AG09309 (cell line): ENCODE measurements around the gene EIF6.
A peak's percentile ranks its signal among the peaks of the same experiment; 100 is the strongest.

Experiments used
- DNase-seq: peaks from one replicate; pipeline ENCODE4 v3.0.0-alpha.2; 2010; ENCODE audit warnings: low read depth
- H3K4me3 ChIP-seq: 2 replicates; pipeline ENCODE4 v1.5.1; 2011; ENCODE audit warnings: mild to moderate bottlenecking, low read depth, low read length, moderate library complexity; ENCODE audit not compliant: control insufficient read depth
- CTCF ChIP-seq: IDR thresholded peaks from 2 replicates; pipeline ENCODE4 v1.5.1; 2011; ENCODE audit warnings: mild to moderate bottlenecking, low read depth, low read length, inconsistent platforms; ENCODE audit not compliant: insufficient read depth, control insufficient read depth; ENCODE audit errors: missing control alignments

The EIF6 gene

GRCh38 chr20:35299780-35300179 lies 15.2 kb upstream of the EIF6 start:
- no peak for TF ChIP-seq CTCF
- DNase-seq, result no peak
- no peak overlapping the region for H3K4me3 ChIP-seq

- no peak for TF ChIP-seq CTCF
- no peak overlapping the region for H3K4me3 ChIP-seq
- no peak for DNase-seq
These were observed 13.7 kb upstream of the EIF6 start for GRCh38 chr20:35298264-35298663.

GRCh38 chr20:35297740-35298139 lies 13.2 kb upstream of the EIF6 start:
- no peak for DNase-seq
- no peak for TF ChIP-seq CTCF
- H3K4me3 ChIP-seq, result no peak overlapping the region

- DNase-seq, result no peak
- no peak overlapping the region for H3K4me3 ChIP-seq
These were observed 12.6 kb upstream of the EIF6 start for GRCh38 chr20:35297155-35297554.

GRCh38 chr20:35296101-35296554 lies 11.6 kb upstream of the EIF6 start:
- TF ChIP-seq CTCF, result no peak
- no peak for DNase-seq
- H3K4me3 ChIP-seq, result no peak overlapping the region

More at GRCh38 chr20:35297155-35297554, 12.6 kb upstream of the EIF6 start:
- peak; percentile 17 for TF ChIP-seq CTCF

GRCh38 chr20:35295674-35296073 lies 11.1 kb upstream of the EIF6 start:
- no peak for TF ChIP-seq CTCF
- no peak for DNase-seq
- no peak overlapping the region for H3K4me3 ChIP-seq

- no peak for TF ChIP-seq CTCF
- DNase-seq, result no peak
- H3K4me3 ChIP-seq, result no peak overlapping the region
These were observed 10.5 kb upstream of the EIF6 start for GRCh38 chr20:35295058-35295457.
